ENCODE results near the gene NDUFB8.

The NDUFB8 gene

DNA sequence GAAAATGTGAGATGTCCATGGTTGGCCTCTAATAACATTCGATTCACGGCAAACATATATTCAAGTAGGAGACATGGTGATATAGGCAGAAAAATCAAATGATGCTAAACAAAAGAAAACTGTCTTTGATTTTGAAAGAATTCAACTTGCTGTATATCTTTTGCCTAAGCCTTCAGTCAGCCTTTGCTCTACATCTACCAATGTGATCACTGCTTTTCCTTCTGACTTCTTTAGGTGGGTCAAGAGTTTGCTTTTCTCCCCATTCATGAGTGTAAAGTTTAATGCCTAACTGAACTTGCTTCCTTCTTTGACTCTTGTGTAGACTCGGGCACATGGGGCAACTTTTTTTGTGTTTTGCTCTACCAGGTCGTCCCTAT lies 5.7 kb upstream of the NDUFB8 start:
- Histone ChIP-seq H2AK5ac (ENCODE audit: low read length) (no peak overlapping the region), H3K4ac (ENCODE audit: low read depth, low read length) (no peak overlapping the region), H3K56ac (ENCODE audit: low read length) (no peak overlapping the region), H2BK120ac (ENCODE audit: low read depth, low read length) (no peak overlapping the region), H3K4me3 (ENCODE audit: low read length) (no peak overlapping the region), H3K27me3 (ENCODE audit: insufficient read depth, low read length, poor library complexity) (peaks cover 2% of the 10 kb centered on the region), H3K9ac (ENCODE audit: low read length) (no peak overlapping the region), H3K18ac (ENCODE audit: low read length) (no peak overlapping the region), H3K23ac (ENCODE audit: low read length) (no peak overlapping the region), H3K4me1 (ENCODE audit: control insufficient read depth, low read depth, low read length) (peaks cover 6% of the 10 kb centered on the region), H2BK15ac (replicated peaks; ENCODE audit: low read depth) (no peak overlapping the region), H4K5ac (ENCODE audit: low read length) (peak overlapping the region; percentile 71), H3K79me1 (ENCODE audit: low read length) (peaks cover 14% of the 10 kb centered on the region), H4K8ac (ENCODE audit: low read depth, low read length) (peak overlapping the region; percentile 76), H3K27ac (ENCODE audit: low read depth, low read length) (no peak overlapping the region), H3K79me2 (ENCODE audit: control insufficient read depth, insufficient read depth, low read length) (peaks cover 21% of the 10 kb centered on the region), H3K4me2 (ENCODE audit: low read length) (no peak overlapping the region), H3K36me3 (ENCODE audit: control insufficient read depth, insufficient read depth, low read length) (no peaks in the 10 kb centered on the region), H2BK5ac (ENCODE audit: low read length) (no peak overlapping the region)
- no CpG with 5 or more reads among the region's 4 CpGs for WGBS (ENCODE audit: extremely low coverage, insufficient coverage, low lambda C conversion rate)
- DNase-seq: no peak

DNA sequence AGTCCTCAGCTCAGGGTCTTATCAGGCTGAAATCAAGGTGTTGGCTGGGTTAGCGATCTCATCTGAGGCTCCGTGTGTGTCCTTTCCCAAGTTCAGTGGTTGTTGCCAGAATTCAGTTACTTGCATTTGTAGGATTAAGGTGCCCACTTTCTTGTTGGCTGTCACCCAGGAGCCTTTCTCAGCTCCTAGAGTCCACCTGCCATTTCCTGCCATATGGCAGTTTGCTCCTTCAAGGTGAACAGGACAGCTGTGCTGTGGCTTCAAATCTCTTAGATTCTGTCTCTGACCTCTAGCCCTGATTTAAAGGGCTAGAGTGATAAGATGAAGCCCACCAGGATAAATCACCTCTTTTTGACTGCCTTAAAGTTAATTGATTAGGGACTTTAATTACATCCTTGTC lies 5.1 kb upstream of the NDUFB8 start:
- no peak overlapping the region for H3K4ac ChIP-seq (ENCODE audit: low read depth, low read length)
- H3K27me3 ChIP-seq (ENCODE audit: insufficient read depth, low read length, poor library complexity): peaks cover 2% of the 10 kb centered on the region
- H4K5ac ChIP-seq (ENCODE audit: low read length): peak overlapping the region; percentile 42
- H2BK120ac ChIP-seq (ENCODE audit: low read depth, low read length): no peak overlapping the region
- H2BK5ac ChIP-seq (ENCODE audit: low read length): no peak overlapping the region
- DNase-seq: no peak
- H3K27ac ChIP-seq (ENCODE audit: low read depth, low read length): no peak overlapping the region
- H3K18ac ChIP-seq (ENCODE audit: low read length): no peak overlapping the region
- no peak overlapping the region for H2AK5ac ChIP-seq (ENCODE audit: low read length)
- peaks cover 9% of the 10 kb centered on the region for H3K4me1 ChIP-seq (ENCODE audit: control insufficient read depth, low read depth, low read length)
- H3K9ac ChIP-seq (ENCODE audit: low read length): no peak overlapping the region
- H3K36me3 ChIP-seq (ENCODE audit: control insufficient read depth, insufficient read depth, low read length): no peaks in the 10 kb centered on the region
- H3K23ac ChIP-seq (ENCODE audit: low read length): no peak overlapping the region
- no peak overlapping the region for H3K4me3 ChIP-seq (ENCODE audit: low read length)
- H3K79me1 ChIP-seq (ENCODE audit: low read length): peaks cover 14% of the 10 kb centered on the region
- peaks cover 21% of the 10 kb centered on the region for H3K79me2 ChIP-seq (ENCODE audit: control insufficient read depth, insufficient read depth, low read length)
- H3K4me2 ChIP-seq (ENCODE audit: low read length): no peak overlapping the region
- no peak overlapping the region for H2BK15ac ChIP-seq (replicated peaks; ENCODE audit: low read depth)
- peak overlapping the region; percentile 76 for H4K8ac ChIP-seq (ENCODE audit: low read depth, low read length)
- no peak overlapping the region for H3K56ac ChIP-seq (ENCODE audit: low read length)
- no CpG with 5 or more reads among the region's 2 CpGs for WGBS (ENCODE audit: extremely low coverage, insufficient coverage, low lambda C conversion rate)

GRCh38 chr10:100531761-100532160 lies 2.1 kb upstream of the NDUFB8 start:
- peaks cover under 1% of the 10 kb centered on the region for H3K36me3 ChIP-seq (ENCODE audit: control insufficient read depth, insufficient read depth, low read length)
- H3K79me2 ChIP-seq (ENCODE audit: control insufficient read depth, insufficient read depth, low read length): peaks cover 11% of the 10 kb centered on the region
- H3K4me3 ChIP-seq (ENCODE audit: low read length): no peak overlapping the region
- H3K4me1 ChIP-seq (ENCODE audit: control insufficient read depth, low read depth, low read length): peaks cover 8% of the 10 kb centered on the region
- peaks cover 10% of the 10 kb centered on the region for H3K79me1 ChIP-seq (ENCODE audit: low read length)
- H2BK15ac ChIP-seq (replicated peaks; ENCODE audit: low read depth): no peak overlapping the region
- no peak overlapping the region for H2AK5ac ChIP-seq (ENCODE audit: low read length)
- no peak overlapping the region for H3K56ac ChIP-seq (ENCODE audit: low read length)
- H2BK5ac ChIP-seq (ENCODE audit: low read length): no peak overlapping the region
- DNase-seq: no peak
- H3K27me3 ChIP-seq (ENCODE audit: insufficient read depth, low read length, poor library complexity): peaks cover 2% of the 10 kb centered on the region
- H3K27ac ChIP-seq (ENCODE audit: low read depth, low read length): no peak overlapping the region
- no peak overlapping the region for H4K5ac ChIP-seq (ENCODE audit: low read length)
- no peak overlapping the region for H3K18ac ChIP-seq (ENCODE audit: low read length)
- no peak overlapping the region for H3K4me2 ChIP-seq (ENCODE audit: low read length)
- no peak overlapping the region for H3K4ac ChIP-seq (ENCODE audit: low read depth, low read length)
- H3K23ac ChIP-seq (ENCODE audit: low read length): no peak overlapping the region
- H4K8ac ChIP-seq (ENCODE audit: low read depth, low read length): no peak overlapping the region
- H2BK120ac ChIP-seq (ENCODE audit: low read depth, low read length): no peak overlapping the region
- no peak overlapping the region for H3K9ac ChIP-seq (ENCODE audit: low read length)

DNA sequence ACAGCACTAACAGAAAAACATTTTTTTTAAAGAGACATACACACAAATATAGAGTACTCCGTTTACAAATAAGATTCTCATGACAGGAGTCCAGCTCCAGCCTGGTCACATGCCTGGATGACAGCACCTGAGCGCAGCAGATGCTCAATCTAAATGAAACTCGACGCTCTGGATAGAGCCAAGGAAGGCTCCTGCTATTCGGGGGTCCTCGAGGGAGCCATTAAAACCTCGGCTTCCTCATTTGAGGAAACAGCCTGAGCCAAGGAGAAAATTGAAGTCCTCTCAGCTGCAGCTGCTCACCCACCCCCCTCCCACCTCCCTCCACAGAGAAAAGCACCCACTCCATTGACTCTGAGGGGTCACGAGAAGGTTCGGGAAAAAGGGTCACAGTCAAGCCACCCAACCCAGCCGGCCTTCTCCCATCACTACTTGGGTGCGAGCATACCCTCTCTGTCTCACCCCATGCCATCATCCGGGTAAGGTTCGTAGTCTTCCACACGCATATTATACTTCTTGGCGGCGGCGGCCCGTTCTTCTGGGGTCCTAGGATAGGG lies 673 bp downstream of the NDUFB8 start:
- Histone ChIP-seq H3K27me3 (ENCODE audit: insufficient read depth, low read length, poor library complexity) (no peaks in the 10 kb centered on the region), H3K4me2 (ENCODE audit: low read length) (peak overlapping the region; percentile 84), H2AK5ac (ENCODE audit: low read length) (no peak overlapping the region), H3K4ac (ENCODE audit: low read depth, low read length) (no peak overlapping the region), H2BK120ac (ENCODE audit: low read depth, low read length) (no peak overlapping the region), H3K79me1 (ENCODE audit: low read length) (peaks cover 4% of the 10 kb centered on the region), H3K56ac (ENCODE audit: low read length) (peak overlapping the region; percentile 100), H3K4me1 (ENCODE audit: control insufficient read depth, low read depth, low read length) (peaks cover 2% of the 10 kb centered on the region), H2BK15ac (replicated peaks; ENCODE audit: low read depth) (no peak overlapping the region), H4K8ac (ENCODE audit: low read depth, low read length) (no peak overlapping the region), H4K5ac (ENCODE audit: low read length) (no peak overlapping the region), H3K4me3 (ENCODE audit: low read length) (peak overlapping the region; percentile 99), H3K23ac (ENCODE audit: low read length) (no peak overlapping the region), H3K27ac (ENCODE audit: low read depth, low read length) (no peak overlapping the region), H3K18ac (ENCODE audit: low read length) (peak overlapping the region; percentile 20), H2BK5ac (ENCODE audit: low read length) (no peak overlapping the region), H3K9ac (ENCODE audit: low read length) (peak overlapping the region; percentile 98), H3K79me2 (ENCODE audit: control insufficient read depth, insufficient read depth, low read length) (peaks cover 3% of the 10 kb centered on the region), H3K36me3 (ENCODE audit: control insufficient read depth, insufficient read depth, low read length) (peaks cover 8% of the 10 kb centered on the region)
- peak; percentile 14 for DNase-seq
- WGBS (ENCODE audit: extremely low coverage, insufficient coverage, low lambda C conversion rate): no CpG with 5 or more reads among the region's 18 CpGs

GRCh38 chr10:100528123-100528886 lies 1.4 kb downstream of the NDUFB8 start:
- no peak overlapping the region for H4K8ac ChIP-seq (ENCODE audit: low read depth, low read length)
- H3K79me1 ChIP-seq (ENCODE audit: low read length): peaks cover 4% of the 10 kb centered on the region
- no peak overlapping the region for H3K18ac ChIP-seq (ENCODE audit: low read length)
- no peak overlapping the region for H2BK5ac ChIP-seq (ENCODE audit: low read length)
- H3K4me3 ChIP-seq (ENCODE audit: low read length): no peak overlapping the region
- H3K27me3 ChIP-seq (ENCODE audit: insufficient read depth, low read length, poor library complexity): no peaks in the 10 kb centered on the region
- no peak overlapping the region for H2AK5ac ChIP-seq (ENCODE audit: low read length)
- no peak overlapping the region for H3K4ac ChIP-seq (ENCODE audit: low read depth, low read length)
- no peak overlapping the region for H3K23ac ChIP-seq (ENCODE audit: low read length)
- no CpG with 5 or more reads among the region's 7 CpGs for WGBS (ENCODE audit: extremely low coverage, insufficient coverage, low lambda C conversion rate)
- no peak overlapping the region for H3K56ac ChIP-seq (ENCODE audit: low read length)
- no peak overlapping the region for H3K27ac ChIP-seq (ENCODE audit: low read depth, low read length)
- peaks cover 3% of the 10 kb centered on the region for H3K79me2 ChIP-seq (ENCODE audit: control insufficient read depth, insufficient read depth, low read length)
- H2BK15ac ChIP-seq (replicated peaks; ENCODE audit: low read depth): no peak overlapping the region
- peaks cover 2% of the 10 kb centered on the region for H3K4me1 ChIP-seq (ENCODE audit: control insufficient read depth, low read depth, low read length)
- H4K5ac ChIP-seq (ENCODE audit: low read length): no peak overlapping the region
- peaks cover 8% of the 10 kb centered on the region for H3K36me3 ChIP-seq (ENCODE audit: control insufficient read depth, insufficient read depth, low read length)
- DNase-seq: no peak
- no peak overlapping the region for H3K4me2 ChIP-seq (ENCODE audit: low read length)
- H2BK120ac ChIP-seq (ENCODE audit: low read depth, low read length): no peak overlapping the region
- H3K9ac ChIP-seq (ENCODE audit: low read length): no peak overlapping the region

GRCh38 chr10:100524638-100525037 lies 5.0 kb downstream of the NDUFB8 start:
- H3K27me3 ChIP-seq (ENCODE audit: insufficient read depth, low read length, poor library complexity): peaks cover 5% of the 10 kb centered on the region

More at GRCh38 chr10:100524638-100525037, 5.0 kb downstream of the NDUFB8 start:
- Histone ChIP-seq H3K27ac (ENCODE audit: low read depth, low read length) (no peak overlapping the region), H3K56ac (ENCODE audit: low read length) (no peak overlapping the region), H3K18ac (ENCODE audit: low read length) (no peak overlapping the region), H2BK5ac (ENCODE audit: low read length) (no peak overlapping the region), H4K5ac (ENCODE audit: low read length) (no peak overlapping the region), H4K8ac (ENCODE audit: low read depth, low read length) (no peak overlapping the region), H3K4me3 (ENCODE audit: low read length) (no peak overlapping the region), H3K79me2 (ENCODE audit: control insufficient read depth, insufficient read depth, low read length) (peaks cover 3% of the 10 kb centered on the region), H3K36me3 (ENCODE audit: control insufficient read depth, insufficient read depth, low read length) (peaks cover 8% of the 10 kb centered on the region), H3K23ac (ENCODE audit: low read length) (no peak overlapping the region), H3K79me1 (ENCODE audit: low read length) (peaks cover 4% of the 10 kb centered on the region), H3K4me1 (ENCODE audit: control insufficient read depth, low read depth, low read length) (no peaks in the 10 kb centered on the region), H2AK5ac (ENCODE audit: low read length) (no peak overlapping the region), H2BK120ac (ENCODE audit: low read depth, low read length) (no peak overlapping the region), H3K9ac (ENCODE audit: low read length) (no peak overlapping the region), H2BK15ac (replicated peaks; ENCODE audit: low read depth) (no peak overlapping the region), H3K4me2 (ENCODE audit: low read length) (no peak overlapping the region), H3K4ac (ENCODE audit: low read depth, low read length) (no peak overlapping the region)
- WGBS (ENCODE audit: extremely low coverage, insufficient coverage, low lambda C conversion rate): no CpG with 5 or more reads among the region's 2 CpGs
- no peak for DNase-seq
